GM12878 (cell line): ENCODE results near the gene SLC35B4. TPM values are rescaled to one million over a fixed set of nuclear protein-coding genes. Genes with fewer than 3 reads are reported as not detected.

Experiments used
- ATAC-seq: fragments of 200-7000 bp; cut with Tn5 transposase; 3 replicates; pipeline ENCODE4 v1.9.1; 2020; ENCODE audit warnings: mild to moderate bottlenecking, moderate library complexity
- BruUV-seq: library from RNA; stranded (reverse); fragments of 400-500 nt; replicated peaks from 2 replicates; lab custom pipeline; 2021; lab: Mats Ljungman, UMichigan
- CTCF ChIA-PET: fragments of 300-600 bp; sonication (Branson Sonifier 250); formaldehyde crosslinking; extraction: SDS; loops from one replicate; lab custom pipeline; 2021; ENCODE audit warnings: inconsistent platforms; lab: Yijun Ruan, JAX
- POLR2A ChIA-PET: fragments of 350-600 bp; formaldehyde crosslinking; extraction: SDS; loops from one replicate; lab custom pipeline; 2021; ENCODE audit warnings: inconsistent platforms; lab: Charles Lee
- RAD21 ChIA-PET: fragments of 300-600 bp; sonication (Branson Sonifier 250); formaldehyde crosslinking; loops from one replicate; lab custom pipeline; 2023; ENCODE audit warnings: antibody characterized with exemption; ENCODE audit not compliant: unreplicated experiment; lab: Charles Lee
- SMC1A ChIA-PET: fragments of 300-600 bp; sonication (Branson Sonifier 250); formaldehyde crosslinking; loops from one replicate; lab custom pipeline; 2023; ENCODE audit not compliant: unreplicated experiment, uncharacterized antibody; lab: Charles Lee
- DNase-seq: peaks from one replicate; pipeline ENCODE4 v3.0.0-alpha.2; 2011; ENCODE audit warnings: low read depth, low spot score
- FAIRE-seq: peaks from 3 replicates; lab custom pipeline; 2011; peaks lifted over from hg19 to GRCh38; lab: Jason Lieb, UNC
- H2AFZ ChIP-seq: 2 replicates; pipeline ENCODE4 v1.6.0; 2011; ENCODE audit warnings: low read depth, low read length, control low read depth; ENCODE audit not compliant: control insufficient read depth
- H3K27ac ChIP-seq: 2 replicates; pipeline ENCODE4 v1.5.1; 2011; ENCODE audit warnings: control low read depth; ENCODE audit not compliant: control insufficient read depth, insufficient read depth
- H3K27me3 ChIP-seq, 2 experiments: replicated peaks in 1 of 2; 2 replicates each; pipeline versions ENCODE4 v1.6.0 to v1.6.1; 2011; ENCODE audit warnings: low read length in 1 of 2; ENCODE audit not compliant: control insufficient read depth in 2 of 2, insufficient read depth in 2 of 2
- H3K36me3 ChIP-seq, 2 experiments: 2 replicates each; pipeline ENCODE4 v1.5.1; 2011; ENCODE audit warnings: low read length in 1 of 2; ENCODE audit not compliant: control insufficient read depth in 2 of 2, insufficient read depth in 2 of 2
- H3K4me1 ChIP-seq: 2 replicates; pipeline ENCODE4 v1.6.1; 2011; ENCODE audit warnings: mild to moderate bottlenecking, low read length, moderate library complexity, mixed read lengths; ENCODE audit not compliant: control insufficient read depth, insufficient read depth
- H3K4me2 ChIP-seq: 2 replicates; pipeline ENCODE4 v1.6.0; 2011; ENCODE audit warnings: control low read depth; ENCODE audit not compliant: control insufficient read depth, insufficient read depth
- H3K4me3 ChIP-seq: fragments of 200-600 bp; sonication (generic); 2 replicates; pipeline ENCODE4 v1.5.1; 2016
- H3K79me2 ChIP-seq: 2 replicates; pipeline ENCODE4 v1.6.0; 2011; ENCODE audit warnings: low read length; ENCODE audit not compliant: control insufficient read depth, insufficient read depth
- H3K9ac ChIP-seq: 2 replicates; pipeline ENCODE4 v1.8.0; 2011; ENCODE audit warnings: low read length, control low read depth, mixed read lengths; ENCODE audit not compliant: control insufficient read depth, insufficient read depth
- H3K9me3 ChIP-seq: replicated peaks from 3 replicates; pipeline ENCODE4 v1.5.1; 2011; ENCODE audit warnings: mild to moderate bottlenecking, low read length; ENCODE audit not compliant: control insufficient read depth, insufficient read depth
- H4K20me1 ChIP-seq: 2 replicates; pipeline ENCODE4 v1.6.0; 2011; ENCODE audit not compliant: control insufficient read depth, insufficient read depth
- ATF2 ChIP-seq: IDR thresholded peaks from 2 replicates; pipeline ENCODE4 v1.6.1; 2012; ENCODE audit warnings: low read length, inconsistent platforms
- CBX3 ChIP-seq: fragments of 200-600 bp; sonication (generic); IDR thresholded peaks from 2 replicates; pipeline ENCODE4 v1.6.1; 2016; ENCODE audit warnings: low read depth, borderline replicate concordance
- CREB1 ChIP-seq: IDR thresholded peaks from 2 replicates; pipeline ENCODE4 v1.6.1; 2012; ENCODE audit warnings: low read depth, mild to moderate bottlenecking, inconsistent platforms
- EGR1 ChIP-seq, 2 experiments: IDR thresholded peaks; 1 replicate in 1 of 2; 2 replicates in 1 of 2; pipeline ENCODE4 v1.6.1; 2011 to 2012; ENCODE audit warnings: low read depth in 2 of 2, low read length in 2 of 2, borderline replicate concordance in 1 of 2, mild to moderate bottlenecking in 1 of 2, moderate library complexity in 1 of 2
- GABPA ChIP-seq: IDR thresholded peaks from 2 replicates; pipeline ENCODE4 v1.6.1; 2014; ENCODE audit warnings: antibody characterized with exemption, low read depth, mild to moderate bottlenecking, inconsistent platforms
- MYB ChIP-seq: fragments of 150-350 bp; IDR thresholded peaks from 2 replicates; pipeline ENCODE4 v1.6.1; 2014; ENCODE audit warnings: mild to moderate bottlenecking, low read depth, low read length, borderline replicate concordance
- NR2C1 ChIP-seq: fragments of 450-650 bp; IDR thresholded peaks from 2 replicates; pipeline ENCODE4 v1.6.1; 2017; ENCODE audit warnings: antibody characterized with exemption, mild to moderate bottlenecking, moderate library complexity
- NRF1 ChIP-seq: conservative IDR thresholded peaks from 2 replicates; pipeline ENCODE4 v1.6.1; 2011; ENCODE audit warnings: mild to moderate bottlenecking, low read depth, low read length, improper control_type of control experiment
- POLR2A ChIP-seq: IDR thresholded peaks from 2 replicates; pipeline ENCODE4 v1.6.1; 2011; ENCODE audit warnings: low read depth, mild to moderate bottlenecking, low read length
- POLR2AphosphoS5 ChIP-seq: IDR thresholded peaks from 2 replicates; pipeline ENCODE4 v1.6.1; 2011; ENCODE audit warnings: mild to moderate bottlenecking, low read length, inconsistent platforms
- SMAD1 ChIP-seq: fragments of 450-650 bp; IDR thresholded peaks from 2 replicates; pipeline ENCODE4 v1.6.1; 2018; ENCODE audit warnings: mild to moderate bottlenecking, low read depth; ENCODE audit not compliant: partially characterized antibody
- SMAD5 ChIP-seq: IDR thresholded peaks from 2 replicates; pipeline ENCODE4 v1.6.1; 2016; ENCODE audit warnings: antibody characterized with exemption, low read depth
- STAT1 ChIP-seq: fragments of 450-650 bp; conservative IDR thresholded peaks from 2 replicates; pipeline ENCODE4 v1.6.1; 2014; ENCODE audit warnings: antibody characterized with exemption, mild to moderate bottlenecking
- TBL1XR1 ChIP-seq: IDR thresholded peaks from 2 replicates; pipeline ENCODE4 v1.6.1; 2012; ENCODE audit warnings: low read depth, low read length, improper control_type of control experiment
- WRNIP1 ChIP-seq: IDR thresholded peaks from 2 replicates; pipeline ENCODE4 v1.6.1; 2011; ENCODE audit warnings: low read depth, low read length, improper control_type of control experiment, borderline replicate concordance
- ZBTB40 ChIP-seq: fragments of 450-650 bp; IDR thresholded peaks from 2 replicates; pipeline ENCODE4 v1.6.1; 2016; ENCODE audit warnings: mild to moderate bottlenecking, moderate library complexity, borderline replicate concordance
- WGBS: methylation state at CpG from one replicate; pipeline ENCODE4 v1.1.6; 2016; ENCODE audit warnings: low lambda C conversion rate; ENCODE audit not compliant: insufficient replicate concordance, insufficient coverage; ENCODE audit errors: missing lambda C conversion rate; 5-methylcytosine and 5-hydroxymethylcytosine counted together
- in situ Hi-C: fragments of 300-500 bp; cut with MboI; formaldehyde crosslinking; loops from 9 replicates; pipeline ENCODE4 v1.14.3; 2018; ENCODE audit warnings: mixed read lengths
- intact Hi-C: fragments of 100-400 bp; cut with micrococcal nuclease; formaldehyde crosslinking; loops from one replicate; pipeline ENCODE4 v1.14.2; 2022; ENCODE audit not compliant: unreplicated experiment
- polyA plus RNA-seq, 11 experiments: library from polyadenylated mRNA; depleted of rRNA in 4 of 11; unstranded in 6 of 11; stranded (reverse) in 5 of 11; fragments of >200 nt; fragmentation: Nextera tagmentation in 4 of 11; fragmentation: Illumina TruSeq in 1 of 11; extraction: Ambion mirVana in 4 of 11; extraction: Trizol in 1 of 11; gene quantifications; 1 replicate in 1 of 11; 2 replicates in 10 of 11; pipeline versions ENCODE4 v1.2.1 to v1.2.3, GENCODE V29; 2011 to 2016; ENCODE audit warnings: inconsistent platforms in 2 of 11, missing spikeins in 2 of 11, low read depth in 1 of 11
- total RNA-seq, 4 experiments: library from RNA; depleted of rRNA in 3 of 4; stranded (reverse); fragments of >200 nt in 3 of 4; fragmentation: Illumina TruSeq in 1 of 4; extraction: Trizol in 1 of 4; gene quantifications; 2 replicates each; pipeline versions ENCODE4 v1.2.1 to v1.2.3, GENCODE V29; 2013 to 2021

The SLC35B4 gene
- total and polyA plus RNA-seq, 10 of the 15 experiments (the other 5 are each of a cell fraction or from before 2014, with no cell fraction given), result 3.6 to 23.9 (median 14.0) TPM

DNA sequence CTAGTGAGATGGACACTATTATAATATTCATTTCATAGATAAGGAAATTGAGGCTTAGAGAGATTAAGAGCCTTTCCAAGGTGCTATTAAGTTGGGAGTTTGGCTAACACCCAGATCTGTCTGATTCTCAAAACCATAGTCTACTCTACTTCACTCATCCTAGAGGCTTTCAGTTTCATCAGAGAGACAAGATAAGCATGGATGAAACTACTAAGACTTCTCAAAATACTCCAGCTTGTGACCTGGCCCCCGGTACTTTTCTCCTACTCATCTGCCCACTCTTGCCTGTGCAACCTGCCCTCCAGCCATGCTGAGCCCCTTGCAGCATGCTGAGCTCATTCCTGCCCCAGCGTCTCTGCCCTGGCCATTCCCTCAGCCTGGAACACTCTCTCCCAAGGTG lies 12.2 kb upstream of the SLC35B4 start:
- ChIA-PET CTCF (interaction anchor here (1.4 to 1.8 kb wide), 2 partner anchors 9 to 12 kb away, joined by 5 to 11 read pairs; partner anchors contain the start of gene SLC35B4), POLR2A (no interaction called here), SMC1A (no interaction called here), RAD21 (interaction anchor here (1.2 kb wide), 1 partner anchor 12 kb away, joined by 3 read pairs; the partner anchor contains the start of gene SLC35B4)
- Histone ChIP-seq H3K4me3 (no peak overlapping the region), H3K4me2 (no peak overlapping the region), H3K27ac (no peak overlapping the region), H3K27me3 (no peaks in the 10 kb centered on the region; a peak in 1 of 4 replicates), H3K4me1 (no peaks in the 10 kb centered on the region; the same call in 1 of the 2 replicates), H4K20me1 (no peaks in the 10 kb centered on the region), H2AFZ (no peak overlapping the region), H3K9ac (no peak overlapping the region), H3K79me2 (no peaks in the 10 kb centered on the region), H3K36me3 (no peaks in the 10 kb centered on the region), H3K9me3 (no peaks in the 10 kb centered on the region)
- intact Hi-C loops, result loop anchor here (5.0 to 10.0 kb wide), 3 partner anchors 187 to 1097 kb away; no protein-coding TSS in a partner anchor
- 42% methylated on average over 2 of the region's 2 CpGs for WGBS
- TF ChIP-seq POLR2AphosphoS5 (no peak), EGR1 (IDR thresholded peaks at IDR 0.05; ENCODE audit: borderline replicate concordance in 1 of 2, low read depth in 2 of 2, low read length in 2 of 2) (no peak), WRNIP1 (no peak), TBL1XR1 (no peak), GABPA (no peak), NR2C1 (no peak), CREB1 (no peak), STAT1 (no peak), SMAD5 (no peak), ZBTB40 (no peak), SMAD1 (no peak), ATF2 (no peak), POLR2A (no peak), CBX3 (no peak), NRF1 (no peak), MYB (no peak)
- DNase-seq, result no peak
- in situ Hi-C loops, result no loop called here
- FAIRE-seq, result no peak
- BruUV-seq, result no TSS peak
- no peak; the same call in 2 of the 3 replicates for ATAC-seq
